ENCODE data around the gene TTC23. TPM values are rescaled to one million over a fixed set of nuclear protein-coding genes. Genes with fewer than 3 reads are reported as not detected.
"Not testable (repeated sequence)": the region's sequence is repeated elsewhere in the genome, so short reads cannot be mapped to it uniquely, and the experiment has no call there.

Gene TTC23
- total RNA-seq, 1 donor from 2014 or later, result 2.7 TPM

DNA sequence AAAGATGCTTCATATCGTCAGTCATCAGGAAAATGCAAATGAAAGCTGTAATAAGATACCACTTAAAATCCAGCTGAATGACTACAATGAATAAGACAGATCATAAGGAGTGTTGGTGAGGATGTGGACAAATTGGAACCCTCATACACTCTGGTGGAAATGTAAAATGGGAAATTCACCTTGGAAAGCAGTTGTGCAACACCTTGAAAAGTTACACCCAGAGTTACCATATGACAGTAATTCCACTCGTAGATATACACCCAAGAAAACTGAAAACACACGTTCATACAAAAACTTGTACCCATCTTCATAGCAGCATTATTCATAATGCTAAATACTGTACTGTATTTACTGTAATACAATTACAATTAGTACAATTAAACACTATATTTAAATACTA, 2.3 kb downstream of the TTC23 start:
- Mint-ChIP-seq H3K4me3 (no peak overlapping the region), H3K4me1 (peaks cover 11% of the 10 kb centered on the region), H3K27me3 (no peaks in the 10 kb centered on the region), H3K27ac (no peak overlapping the region), H3K9me3 (no peaks in the 10 kb centered on the region), H3K36me3 (ENCODE audit: low read depth) (no peaks in the 10 kb centered on the region)
- ChIA-PET CTCF (no interaction called here), POLR2A (no interaction called here)
- TF ChIP-seq, protein P1, sequence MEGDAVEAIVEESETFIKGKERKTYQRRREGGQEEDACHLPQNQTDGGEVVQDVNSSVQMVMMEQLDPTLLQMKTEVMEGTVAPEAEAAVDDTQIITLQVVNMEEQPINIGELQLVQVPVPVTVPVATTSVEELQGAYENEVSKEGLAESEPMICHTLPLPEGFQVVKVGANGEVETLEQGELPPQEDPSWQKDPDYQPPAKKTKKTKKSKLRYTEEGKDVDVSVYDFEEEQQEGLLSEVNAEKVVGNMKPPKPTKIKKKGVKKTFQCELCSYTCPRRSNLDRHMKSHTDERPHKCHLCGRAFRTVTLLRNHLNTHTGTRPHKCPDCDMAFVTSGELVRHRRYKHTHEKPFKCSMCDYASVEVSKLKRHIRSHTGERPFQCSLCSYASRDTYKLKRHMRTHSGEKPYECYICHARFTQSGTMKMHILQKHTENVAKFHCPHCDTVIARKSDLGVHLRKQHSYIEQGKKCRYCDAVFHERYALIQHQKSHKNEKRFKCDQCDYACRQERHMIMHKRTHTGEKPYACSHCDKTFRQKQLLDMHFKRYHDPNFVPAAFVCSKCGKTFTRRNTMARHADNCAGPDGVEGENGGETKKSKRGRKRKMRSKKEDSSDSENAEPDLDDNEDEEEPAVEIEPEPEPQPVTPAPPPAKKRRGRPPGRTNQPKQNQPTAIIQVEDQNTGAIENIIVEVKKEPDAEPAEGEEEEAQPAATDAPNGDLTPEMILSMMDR (IDR thresholded peaks at IDR 0.05), result no peak
- DNase-seq, result no peak
- intact Hi-C loops (cut with micrococcal nuclease), result no loop called here
- no peak for ATAC-seq (ENCODE audit: low read depth)

GRCh38 chr15:99244306-99244705, 5.1 kb downstream of the TTC23 start:
- Mint-ChIP-seq H3K27me3 (no peaks in the 10 kb centered on the region), H3K36me3 (ENCODE audit: low read depth) (no peaks in the 10 kb centered on the region), H3K4me3 (no peak overlapping the region), H3K4me1 (peaks cover 4% of the 10 kb centered on the region), H3K9me3 (no peaks in the 10 kb centered on the region), H3K27ac (no peak overlapping the region)
- intact Hi-C loops (cut with micrococcal nuclease), result no loop called here
- TF ChIP-seq, protein P1 (IDR thresholded peaks at IDR 0.05), result no peak
- no peak for DNase-seq
- CTCF ChIA-PET, result no interaction called here
- no peak for ATAC-seq (ENCODE audit: low read depth)
- POLR2A ChIA-PET, result no interaction called here

DNA sequence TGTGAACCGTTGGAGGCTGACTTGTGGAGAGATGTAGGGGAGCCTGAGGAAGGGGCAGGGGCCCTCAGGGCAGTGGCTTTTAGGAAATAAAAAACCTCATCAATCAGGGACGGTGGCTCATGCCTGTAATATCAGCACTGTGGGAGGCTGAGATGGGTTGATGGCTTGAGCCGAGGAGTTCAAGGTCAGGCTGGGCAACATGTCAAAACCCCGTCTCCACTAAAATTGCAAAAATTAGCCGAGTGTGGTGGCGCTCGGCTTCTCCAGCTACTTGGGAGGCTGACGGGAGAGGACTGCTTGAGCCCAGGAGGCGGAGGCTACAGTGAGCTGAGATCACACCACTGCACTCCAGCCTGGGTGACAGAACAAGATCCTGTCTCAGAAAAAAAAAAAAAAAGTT, 7.6 kb downstream of the TTC23 start:
- POLR2A ChIA-PET, result no interaction called here
- H3K4me3 Mint-ChIP-seq, result no peak overlapping the region
- H3K9me3 Mint-ChIP-seq, result no peaks in the 10 kb centered on the region
- no peak overlapping the region for H3K27ac Mint-ChIP-seq
- DNase-seq (no peak), ATAC-seq (ENCODE audit: low read depth) (no peak)
- TF ChIP-seq, protein P1 (IDR thresholded peaks at IDR 0.05), result no peak
- H3K27me3 Mint-ChIP-seq, result no peaks in the 10 kb centered on the region
- H3K4me1 Mint-ChIP-seq, result peaks cover 4% of the 10 kb centered on the region
- no peaks in the 10 kb centered on the region for H3K36me3 Mint-ChIP-seq (ENCODE audit: low read depth)
- CTCF ChIA-PET, result no interaction called here
- intact Hi-C loops (cut with micrococcal nuclease), result no loop called here

DNA sequence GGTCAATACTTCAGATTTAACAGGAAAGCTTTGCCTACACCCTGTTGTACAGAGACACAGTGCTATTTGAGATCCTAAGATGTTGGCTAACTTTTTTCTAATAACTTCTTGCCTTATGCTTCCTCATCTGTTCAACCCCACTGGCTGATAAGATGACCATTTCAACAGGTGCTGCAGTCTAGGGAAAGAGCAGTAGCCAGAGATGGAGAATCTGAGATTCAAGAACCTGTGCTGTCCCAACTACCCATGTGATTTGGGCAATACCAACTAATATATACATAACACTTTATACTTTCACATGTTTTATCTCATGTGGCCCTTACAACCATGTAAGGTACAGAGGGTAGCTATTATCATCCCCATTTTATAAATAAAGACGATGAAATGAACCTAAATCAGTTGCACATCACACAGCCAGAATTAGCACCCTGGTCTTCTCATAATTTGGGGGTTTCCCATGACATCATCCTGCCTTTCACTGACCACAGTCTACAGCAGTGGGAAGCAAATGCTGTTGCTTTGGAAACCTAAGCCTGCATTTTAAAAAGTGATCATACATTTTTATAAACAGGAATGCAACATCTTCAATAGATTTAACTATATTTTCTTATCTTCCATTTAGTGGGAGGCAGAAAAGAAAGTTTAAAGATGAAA, 9.7 kb downstream of the TTC23 start:
- Mint-ChIP-seq H3K27me3 (no peaks in the 10 kb centered on the region), H3K4me3 (no peak overlapping the region), H3K27ac (no peak overlapping the region), H3K4me1 (peaks cover 4% of the 10 kb centered on the region), H3K9me3 (no peaks in the 10 kb centered on the region), H3K36me3 (ENCODE audit: low read depth) (no peaks in the 10 kb centered on the region)
- DNase-seq (no peak), ATAC-seq (ENCODE audit: low read depth) (peak; percentile 56)
- ChIA-PET POLR2A (interaction anchor here (1.1 kb wide), 1 partner anchor 11 kb away, joined by 5 read pairs; the partner anchor contains the start of gene LRRC28), CTCF (no interaction called here)
- TF ChIP-seq, protein P1 (IDR thresholded peaks at IDR 0.05), result no peak
- intact Hi-C loops (cut with micrococcal nuclease), result no loop called here

DNA sequence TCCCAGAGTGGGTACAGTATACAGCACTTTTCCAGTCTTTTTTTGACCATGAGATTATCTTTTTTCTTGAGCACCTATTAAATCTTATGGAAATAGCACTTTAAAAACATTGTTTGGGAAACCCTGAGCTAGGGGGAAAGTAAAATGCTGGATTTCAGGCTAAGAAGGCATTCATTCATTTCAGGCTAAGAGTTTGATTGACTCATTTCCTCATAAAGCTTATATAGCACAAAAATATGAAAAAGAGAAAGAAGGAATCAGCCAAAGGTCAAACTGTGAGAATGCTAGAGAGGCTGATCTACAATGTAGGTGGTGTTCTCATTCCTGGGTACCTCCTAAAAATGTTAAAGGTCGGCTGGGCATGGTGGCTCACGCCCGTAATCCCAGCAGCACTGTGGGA, 10.5 kb downstream of the TTC23 start:
- ATAC-seq (ENCODE audit: low read depth), result no peak
- intact Hi-C loops (cut with micrococcal nuclease), result no loop called here
- no peak for DNase-seq
- POLR2A ChIA-PET, result no interaction called here
- H3K36me3 Mint-ChIP-seq (ENCODE audit: low read depth), result no peaks in the 10 kb centered on the region
- TF ChIP-seq, protein P1 (IDR thresholded peaks at IDR 0.05), result no peak
- H3K4me3 Mint-ChIP-seq, result no peak overlapping the region
- peaks cover 4% of the 10 kb centered on the region for H3K4me1 Mint-ChIP-seq
- H3K9me3 Mint-ChIP-seq, result no peaks in the 10 kb centered on the region
- no peaks in the 10 kb centered on the region for H3K27me3 Mint-ChIP-seq
- CTCF ChIA-PET, result no interaction called here
- no peak overlapping the region for H3K27ac Mint-ChIP-seq

GRCh38 chr15:99234160-99234559, 15.2 kb downstream of the TTC23 start:
- H3K36me3 Mint-ChIP-seq (ENCODE audit: low read depth); ATAC-seq (ENCODE audit: low read depth); DNase-seq; intact Hi-C loops (cut with micrococcal nuclease); H3K9me3 Mint-ChIP-seq; POLR2A ChIA-PET; H3K4me3 Mint-ChIP-seq; H3K27ac Mint-ChIP-seq; H3K27me3 Mint-ChIP-seq; CTCF ChIA-PET; H3K4me1 Mint-ChIP-seq: not testable (repeated sequence)
